Measurements from ENCODE around the gene YIPF7. TPM values are rescaled to one million over a fixed set of nuclear protein-coding genes. Genes with fewer than 3 reads are reported as not detected.

The YIPF7 gene
- total RNA-seq, 3 donors from 2014 or later, result not detected

GRCh38 chr4:44652002-44652401 is 577 bp upstream of the YIPF7 start:
- no peak for TF ChIP-seq CTCF (IDR thresholded peaks at IDR 0.05)
- Histone ChIP-seq H3K36me3 (ENCODE audit: low read depth) (no peaks in the 10 kb centered on the region), H3K4me1 (ENCODE audit: low read depth) (no peaks in the 10 kb centered on the region), H3K9me3 (no peaks in the 10 kb centered on the region), H3K4me3 (no peak overlapping the region)
- ATAC-seq (no peak), DNase-seq (no peak)
- intact Hi-C loops (cut with DNase I, micrococcal nuclease), result no loop called here

- ATAC-seq (no peak), DNase-seq (no peak)
- TF ChIP-seq CTCF (IDR thresholded peaks at IDR 0.05), result no peak
- Histone ChIP-seq H3K4me3 (no peak overlapping the region), H3K36me3 (ENCODE audit: low read depth) (no peaks in the 10 kb centered on the region), H3K9me3 (peaks cover 11% of the 10 kb centered on the region), H3K4me1 (ENCODE audit: low read depth) (no peaks in the 10 kb centered on the region)
- intact Hi-C loops (cut with DNase I, micrococcal nuclease), result no loop called here
These were observed 5.3 kb downstream of the YIPF7 start for GRCh38 chr4:44646151-44646550.

GRCh38 chr4:44638091-44638490 is 13.3 kb downstream of the YIPF7 start:
- DNase-seq (no peak), ATAC-seq (no peak)
- intact Hi-C loops (cut with DNase I, micrococcal nuclease), result no loop called here
- Histone ChIP-seq H3K36me3 (ENCODE audit: low read depth) (no peaks in the 10 kb centered on the region), H3K4me1 (ENCODE audit: low read depth) (no peaks in the 10 kb centered on the region), H3K4me3 (no peak overlapping the region), H3K9me3 (no peaks in the 10 kb centered on the region)
- TF ChIP-seq CTCF (IDR thresholded peaks at IDR 0.05), result no peak

GRCh38 chr4:44632733-44633132 is 18.7 kb downstream of the YIPF7 start:
- DNase-seq (no peak), ATAC-seq (no peak)
- Histone ChIP-seq H3K4me1 (ENCODE audit: low read depth) (no peaks in the 10 kb centered on the region), H3K4me3 (no peak overlapping the region), H3K9me3 (no peaks in the 10 kb centered on the region), H3K36me3 (ENCODE audit: low read depth) (no peaks in the 10 kb centered on the region)
- no peak for TF ChIP-seq CTCF (IDR thresholded peaks at IDR 0.05)
- intact Hi-C loops (cut with DNase I, micrococcal nuclease), result no loop called here

- intact Hi-C loops (cut with DNase I, micrococcal nuclease), result no loop called here
- no peak for DNase-seq
- Histone ChIP-seq H3K9me3 (no peaks in the 10 kb centered on the region), H3K4me3 (no peak overlapping the region), H3K4me1 (ENCODE audit: low read depth) (no peaks in the 10 kb centered on the region), H3K36me3 (ENCODE audit: low read depth) (no peaks in the 10 kb centered on the region)
- TF ChIP-seq CTCF (IDR thresholded peaks at IDR 0.05), result no peak
- ATAC-seq, result no peak
These were observed 19.3 kb downstream of the YIPF7 start for GRCh38 chr4:44632089-44632488.

- Histone ChIP-seq H3K9me3 (no peaks in the 10 kb centered on the region), H3K4me3 (no peak overlapping the region), H3K36me3 (ENCODE audit: low read depth) (no peaks in the 10 kb centered on the region), H3K4me1 (ENCODE audit: low read depth) (no peaks in the 10 kb centered on the region)
- peak; percentile 65 for ATAC-seq
- DNase-seq, result peak in 1 of 3 donors; percentile 56
- TF ChIP-seq CTCF (IDR thresholded peaks at IDR 0.05), result peak; percentile 36
- intact Hi-C loops (cut with DNase I, micrococcal nuclease), result no loop called here
These were observed 22.1 kb downstream of the YIPF7 start for GRCh38 chr4:44629280-44629866.
